Renal cortex interstitium (tissue), 15 donors: Measurements from ENCODE around the gene CD59. TPM values are rescaled to one million over a fixed set of nuclear protein-coding genes. Genes with fewer than 3 reads are reported as not detected.

Source experiments
- DNase-seq, 11 donors: peaks; one replicate each; pipeline ENCODE4 v3.0.0-alpha.2; 2013; ENCODE audit warnings: low read depth in 9 of 11, low spot score in 4 of 11; ENCODE audit errors: extremely low read depth in 1 of 11
- long read RNA-seq, 16 experiments: transcript quantifications; one replicate each; lab custom pipeline, GENCODE V29; 2026
- polyA plus RNA-seq, 3 donors: library from polyadenylated mRNA; unstranded; fragments of 120-200 nt; gene quantifications; one replicate each; pipeline ENCODE4 v1.2.1, GENCODE V29; 2013; ENCODE audit not compliant: insufficient read length in 3 of 3

Gene CD59, protein sequence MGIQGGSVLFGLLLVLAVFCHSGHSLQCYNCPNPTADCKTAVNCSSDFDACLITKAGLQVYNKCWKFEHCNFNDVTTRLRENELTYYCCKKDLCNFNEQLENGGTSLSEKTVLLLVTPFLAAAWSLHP
- 100 to 1,000 TPM; 228 to 244 (median 243) TPM for polyA plus RNA-seq
- long read RNA-seq, donor 1, full-length matches to known transcripts = 56 of 61 reads
- long read RNA-seq, donor 1, partial matches to known transcripts = 5 of 61 reads
- long read RNA-seq, donor 1, other reads (novel, unspliced or antisense) = 0 of 61 reads
- long read RNA-seq, donor 2, full-length matches to known transcripts = 68 of 68 reads
- long read RNA-seq, donor 2, partial matches to known transcripts = 0 of 68 reads
- long read RNA-seq, donor 2, other reads (novel, unspliced or antisense) = 0 of 68 reads
- long read RNA-seq, donor 3, full-length matches to known transcripts = 117 of 128 reads
- long read RNA-seq, donor 3, partial matches to known transcripts = 11 of 128 reads
- long read RNA-seq, donor 3, other reads (novel, unspliced or antisense) = 0 of 128 reads
- long read RNA-seq, donor 4, full-length matches to known transcripts = 65 of 70 reads
- long read RNA-seq, donor 4, partial matches to known transcripts = 5 of 70 reads
- long read RNA-seq, donor 4, other reads (novel, unspliced or antisense) = 0 of 70 reads
- long read RNA-seq, donor 5 = 0 reads
- long read RNA-seq, donor 6, full-length matches to known transcripts = 48 of 48 reads
- long read RNA-seq, donor 6, partial matches to known transcripts = 0 of 48 reads
- long read RNA-seq, donor 6, other reads (novel, unspliced or antisense) = 0 of 48 reads
- long read RNA-seq, donor 7, full-length matches to known transcripts = 88 of 94 reads
- long read RNA-seq, donor 7, partial matches to known transcripts = 6 of 94 reads
- long read RNA-seq, donor 7, other reads (novel, unspliced or antisense) = 0 of 94 reads
- long read RNA-seq, donor 8, full-length matches to known transcripts = 114 of 121 reads
- long read RNA-seq, donor 8, partial matches to known transcripts = 7 of 121 reads
- long read RNA-seq, donor 8, other reads (novel, unspliced or antisense) = 0 of 121 reads
- long read RNA-seq, donor 9, full-length matches to known transcripts = 70 of 70 reads
- long read RNA-seq, donor 9, partial matches to known transcripts = 0 of 70 reads
- long read RNA-seq, donor 9, other reads (novel, unspliced or antisense) = 0 of 70 reads
- long read RNA-seq, donor 10, full-length matches to known transcripts = 81 of 87 reads
- long read RNA-seq, donor 10, partial matches to known transcripts = 6 of 87 reads
- long read RNA-seq, donor 10, other reads (novel, unspliced or antisense) = 0 of 87 reads
- long read RNA-seq, donor 11, full-length matches to known transcripts = 78 of 78 reads
- long read RNA-seq, donor 11, partial matches to known transcripts = 0 of 78 reads
- long read RNA-seq, donor 11, other reads (novel, unspliced or antisense) = 0 of 78 reads
- long read RNA-seq, donor 12, full-length matches to known transcripts = 26 of 26 reads
- long read RNA-seq, donor 12, partial matches to known transcripts = 0 of 26 reads
- long read RNA-seq, donor 12, other reads (novel, unspliced or antisense) = 0 of 26 reads
- long read RNA-seq, donor 13 = 0 reads
- long read RNA-seq, donor 14, full-length matches to known transcripts = 72 of 72 reads
- long read RNA-seq, donor 14, partial matches to known transcripts = 0 of 72 reads
- long read RNA-seq, donor 14, other reads (novel, unspliced or antisense) = 0 of 72 reads
- long read RNA-seq, donor 15, full-length matches to known transcripts = 30 of 30 reads
- long read RNA-seq, donor 15, partial matches to known transcripts = 0 of 30 reads
- long read RNA-seq, donor 15, other reads (novel, unspliced or antisense) = 0 of 30 reads
- long read RNA-seq, donor 16, full-length matches to known transcripts = 154 of 165 reads
- long read RNA-seq, donor 16, partial matches to known transcripts = 11 of 165 reads
- long read RNA-seq, donor 16, other reads (novel, unspliced or antisense) = 0 of 165 reads

- DNase-seq = peak; percentile 70 to 91 (median 87)
Measured at GRCh38 chr11:33736148-33736812, at the start of gene CD59. CD59 (minus strand) TSS chr11:33736423; CDS start chr11:33722445, 13,978 bp downstream.

GRCh38 chr11:33785609-33786008 lies 49.4 kb upstream of the CD59 start:
- DNase-seq = no peak

- DNase-seq = no peak
Measured at GRCh38 chr11:33779849-33780528, 43.8 kb upstream of the CD59 start.

DNA sequence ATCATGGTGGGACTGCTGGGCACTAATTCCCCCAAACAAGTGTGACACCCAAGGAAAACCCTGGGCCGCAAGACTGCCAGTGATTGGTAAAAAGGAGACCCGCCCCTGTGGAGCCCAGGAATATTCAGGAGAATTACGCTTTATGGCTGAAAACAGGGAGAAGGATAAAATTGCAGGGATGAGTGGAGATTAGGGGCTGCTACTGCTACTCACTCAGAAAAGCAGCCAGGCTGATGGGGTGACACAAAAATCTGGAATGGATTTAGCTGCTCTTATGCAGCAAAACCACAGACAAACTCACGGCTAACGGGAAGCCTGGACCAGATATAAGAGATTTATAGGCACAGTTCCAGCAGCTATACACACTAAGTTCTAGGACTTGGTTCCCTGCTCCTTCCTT lies 42.5 kb upstream of the CD59 start:
- DNase-seq = peak in 3 of 11 donors; percentile 38 to 52 (median 52)

- no peak for DNase-seq
Measured at GRCh38 chr11:33777906-33778305, 41.7 kb upstream of the CD59 start.

- no peak for DNase-seq
Measured at GRCh38 chr11:33775832-33776470, 39.7 kb upstream of the CD59 start.

- DNase-seq = no peak
Measured at GRCh38 chr11:33775467-33775807, 39.2 kb upstream of the CD59 start.

DNA sequence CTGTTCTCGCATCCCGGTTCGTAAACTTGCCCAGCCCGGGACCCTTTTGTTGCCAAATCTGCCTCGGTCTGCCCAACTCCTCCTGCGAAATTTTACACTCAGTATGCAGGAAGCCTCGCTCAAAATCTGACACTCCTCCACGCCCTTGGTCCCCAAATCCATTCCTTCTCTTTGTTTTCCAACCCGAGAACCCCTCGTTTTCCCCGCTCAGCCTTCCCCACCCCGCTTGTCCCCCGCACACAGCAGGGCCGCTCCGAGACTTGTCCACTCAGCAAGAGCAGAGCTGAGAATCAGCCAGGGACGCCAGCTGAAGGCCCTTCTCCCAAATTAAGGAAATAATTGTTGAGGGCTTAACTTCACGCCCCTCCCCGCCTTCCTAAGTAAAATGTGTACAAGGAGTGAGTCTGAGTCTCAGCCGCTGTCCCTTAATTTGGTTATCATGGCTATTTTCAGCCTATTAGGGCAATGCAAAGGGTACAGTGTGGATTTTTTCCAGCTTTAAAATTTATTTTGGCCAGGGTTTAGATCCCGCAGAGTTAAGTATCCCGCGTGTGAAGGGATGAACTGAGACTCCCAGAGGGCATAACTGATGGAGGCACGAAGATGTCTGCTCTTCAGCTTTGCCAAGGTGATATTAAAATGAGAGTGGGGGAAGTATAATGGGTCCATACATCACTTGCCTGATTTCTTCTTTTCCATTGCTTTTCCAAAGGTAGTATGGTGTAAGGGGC lies 38.7 kb upstream of the CD59 start:
- DNase-seq = peak in 1 of 11 donors; percentile 42

DNA sequence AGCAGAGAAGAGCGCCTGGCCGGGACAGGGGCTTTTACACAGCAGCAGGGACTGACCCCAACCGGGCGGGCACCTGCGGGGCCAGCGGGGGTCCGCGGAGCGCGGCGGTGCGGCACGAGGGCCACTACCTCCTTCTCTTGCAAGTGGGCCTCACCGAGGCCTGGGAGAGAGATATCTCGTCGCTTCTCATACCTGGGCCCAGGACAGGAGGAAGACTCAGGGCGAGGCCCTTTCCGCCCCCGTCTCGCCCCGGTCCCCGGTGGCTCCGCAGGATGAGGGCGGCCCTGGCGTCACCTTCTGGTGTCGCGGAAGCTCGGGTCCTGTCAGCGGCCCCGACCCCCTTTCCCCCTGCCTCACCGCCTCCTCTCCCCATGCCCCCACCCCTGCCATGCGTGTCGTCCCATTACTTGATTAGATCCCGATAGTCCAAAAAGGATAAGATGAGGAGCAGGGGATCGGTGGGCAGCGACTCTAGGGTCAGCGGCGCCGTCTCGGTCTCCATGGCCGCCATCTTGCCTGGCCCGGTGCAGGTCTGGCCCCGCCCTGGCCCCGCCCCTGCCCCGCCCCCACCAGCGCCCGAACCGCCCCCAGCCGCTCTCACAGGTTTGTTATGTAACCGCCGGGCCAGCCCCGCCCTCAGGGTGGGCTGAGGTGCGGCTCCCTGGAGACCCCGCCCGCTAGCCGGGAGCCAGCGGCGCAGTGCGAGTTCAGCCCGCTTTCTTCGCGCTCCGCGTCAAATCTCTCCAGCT lies 37.9 kb upstream of the CD59 start, which contains the start of gene FBXO3:
FBXO3 (minus strand) TSS at position 534 of the 749 bp plus-strand sequence; CDS start at position 511, 23 bp downstream.
- peak; percentile 62 to 89 (median 80) for DNase-seq

DNA sequence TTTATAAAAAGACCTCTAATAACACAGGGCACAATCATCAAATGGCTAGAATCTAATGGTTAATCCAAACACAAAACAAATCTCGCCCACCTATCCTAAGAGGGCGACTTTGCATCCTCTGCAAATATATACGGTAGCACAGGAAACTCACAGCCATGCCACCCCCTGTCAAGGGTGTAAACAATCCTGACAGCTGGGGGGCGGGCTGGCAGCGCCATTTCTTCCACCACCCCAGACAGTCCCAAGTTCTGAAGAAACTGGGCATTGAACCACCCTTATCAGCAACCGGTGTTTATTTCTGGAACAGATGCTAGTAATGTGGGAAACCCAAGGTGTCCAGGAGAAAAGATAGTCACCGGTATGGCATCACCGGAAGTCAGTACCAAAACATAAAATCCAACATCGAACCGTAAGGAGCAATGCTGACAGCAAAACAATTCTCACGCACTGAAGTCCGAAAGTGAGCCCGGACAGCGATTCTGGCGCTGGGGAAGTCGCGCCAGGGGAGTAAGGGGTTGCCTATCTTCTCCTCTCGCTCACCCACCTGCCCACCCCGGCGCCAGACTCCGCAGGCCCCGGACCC lies 37.3 kb upstream of the CD59 start:
- no peak for DNase-seq

- no peak for DNase-seq
Measured at GRCh38 chr11:33772870-33773269, 36.6 kb upstream of the CD59 start.

DNA sequence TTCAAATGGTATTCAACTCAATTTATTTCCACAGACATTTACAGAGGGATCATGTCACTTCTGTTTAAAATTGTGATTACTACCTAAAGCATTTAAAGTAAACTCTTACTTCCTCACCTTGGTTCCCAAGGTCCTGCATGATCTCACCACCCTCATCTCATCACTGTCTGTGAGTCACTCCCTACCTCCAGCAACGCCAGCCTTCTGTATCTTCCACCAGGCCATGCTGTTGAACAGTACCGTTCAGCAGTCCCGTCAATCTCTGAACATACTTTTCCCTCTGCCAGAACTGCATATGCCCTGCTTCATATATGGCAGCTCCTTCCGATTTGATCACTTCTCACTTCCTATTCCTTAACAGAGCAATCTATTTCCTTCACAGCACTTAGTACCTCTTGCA lies 36.1 kb upstream of the CD59 start:
- DNase-seq = no peak

DNA sequence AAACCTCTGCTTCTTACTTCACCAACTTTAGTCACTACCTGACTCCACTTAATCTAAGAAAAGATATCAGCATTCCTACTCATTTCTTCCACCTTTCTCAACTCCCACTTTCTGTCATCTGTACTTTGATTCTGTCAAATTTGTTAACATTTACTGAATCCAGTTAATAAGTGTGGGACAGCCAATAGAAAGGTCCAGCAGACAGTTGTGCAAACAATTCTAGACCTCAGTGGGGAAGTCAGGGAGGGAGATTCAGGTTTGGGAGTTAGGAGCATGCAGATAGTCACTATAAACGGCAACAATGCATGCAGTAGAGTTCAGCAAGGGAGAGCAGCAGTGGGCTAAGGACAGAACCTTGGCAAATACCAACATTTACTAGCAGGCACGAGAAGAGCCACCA lies 34.0 kb upstream of the CD59 start:
- DNase-seq = no peak

- no peak for DNase-seq
Measured at GRCh38 chr11:33769542-33769941, 33.3 kb upstream of the CD59 start.
